Activated CD8-positive, alpha-beta memory T cell treated with anti-CD3 and anti-CD28 coated beads for 24 hours (primary cell): ENCODE results near the gene NELFCD.
"Not testable (repeated sequence)": the region's sequence is repeated elsewhere in the genome, so short reads cannot be mapped to it uniquely, and the experiment has no call there.

Experiments used
- DNase-seq: peaks from one replicate; pipeline ENCODE4 v3.0.0-alpha.2; 2020

NELFCD gene

DNA sequence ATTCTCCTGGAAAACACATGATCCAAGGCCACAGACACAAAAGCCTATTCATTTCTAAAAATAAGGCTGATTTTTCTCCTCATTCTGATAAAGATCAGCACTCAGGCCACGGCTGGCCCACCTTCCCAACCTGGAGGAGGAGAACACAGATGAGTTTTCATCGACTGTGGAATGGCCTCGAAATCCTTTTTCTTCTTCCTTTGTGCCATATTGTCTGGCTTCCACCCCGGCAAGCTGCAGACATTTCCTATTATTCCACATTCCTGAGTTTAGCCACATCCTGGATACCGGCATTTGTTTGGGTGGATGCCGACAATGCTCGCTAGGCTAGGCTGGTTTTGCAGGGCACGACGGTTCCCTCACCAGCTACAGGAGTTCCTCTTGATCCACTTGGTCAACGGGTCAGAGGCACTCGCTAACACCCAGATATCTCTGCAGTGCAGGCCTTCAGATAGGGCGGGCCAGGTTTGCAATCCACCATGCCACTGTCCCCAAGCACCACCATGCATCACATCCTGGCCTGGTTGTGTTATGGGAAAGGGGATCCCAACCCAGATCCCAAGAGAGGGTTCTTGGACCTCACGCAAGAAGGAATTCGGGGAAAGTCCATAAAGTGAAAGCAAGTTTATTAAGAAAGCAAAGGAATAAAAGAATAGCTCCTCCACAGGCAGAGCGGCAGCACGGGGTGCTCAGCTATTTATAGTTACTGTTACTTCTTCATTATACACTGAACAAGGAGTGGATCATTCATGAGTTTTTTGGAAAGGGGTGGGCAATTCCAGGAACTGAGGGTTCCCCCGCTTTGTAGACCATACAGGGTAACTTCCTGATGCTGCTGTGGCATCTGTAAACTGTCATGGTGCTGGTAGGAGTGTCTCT lies 30.2 kb downstream of the NELFCD start:
- DNase-seq = peak; percentile 53

GRCh38 chr20:59011874-59012157 lies 30.8 kb downstream of the NELFCD start:
- DNase-seq = not testable (repeated sequence)

- peak; percentile 49 for DNase-seq
Measured at GRCh38 chr20:59013031-59013951, 32.2 kb downstream of the NELFCD start.

DNA sequence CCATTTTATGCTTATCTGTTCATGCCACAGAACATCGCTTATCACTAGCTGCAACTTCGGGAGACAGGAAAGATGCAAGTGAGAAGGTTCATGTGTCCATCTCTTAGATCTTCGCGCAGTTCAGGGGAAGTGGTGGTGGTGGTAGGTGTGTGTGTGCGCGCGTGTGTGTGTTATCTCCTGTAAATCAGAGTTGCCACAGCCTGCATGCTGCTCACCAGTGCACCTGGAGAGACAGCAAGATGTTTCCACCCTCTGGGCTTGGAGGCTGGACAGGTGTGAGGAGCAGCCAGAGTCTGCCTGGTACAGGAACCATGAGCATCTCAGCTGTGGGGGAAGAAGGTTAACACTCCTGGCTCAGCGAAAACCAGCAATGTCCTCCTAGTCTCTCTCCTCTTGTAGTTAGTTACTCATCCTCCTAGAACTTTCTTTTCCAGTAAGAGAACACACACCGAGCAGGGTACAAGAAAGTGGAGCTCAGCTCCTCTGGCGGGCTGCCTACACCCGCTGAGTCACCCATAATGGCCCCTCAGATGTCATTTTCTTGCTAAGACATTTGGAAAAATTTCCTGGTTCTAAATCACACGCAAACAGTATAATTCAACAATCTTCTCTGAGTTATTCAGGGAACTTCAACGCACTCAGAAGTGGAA lies 33.0 kb downstream of the NELFCD start:
- peak; percentile 61 for DNase-seq

GRCh38 chr20:59014680-59015389 lies 33.8 kb downstream of the NELFCD start:
- peak; percentile 51 for DNase-seq

GRCh38 chr20:59015411-59015810 lies 34.4 kb downstream of the NELFCD start:
- DNase-seq = no peak

DNA sequence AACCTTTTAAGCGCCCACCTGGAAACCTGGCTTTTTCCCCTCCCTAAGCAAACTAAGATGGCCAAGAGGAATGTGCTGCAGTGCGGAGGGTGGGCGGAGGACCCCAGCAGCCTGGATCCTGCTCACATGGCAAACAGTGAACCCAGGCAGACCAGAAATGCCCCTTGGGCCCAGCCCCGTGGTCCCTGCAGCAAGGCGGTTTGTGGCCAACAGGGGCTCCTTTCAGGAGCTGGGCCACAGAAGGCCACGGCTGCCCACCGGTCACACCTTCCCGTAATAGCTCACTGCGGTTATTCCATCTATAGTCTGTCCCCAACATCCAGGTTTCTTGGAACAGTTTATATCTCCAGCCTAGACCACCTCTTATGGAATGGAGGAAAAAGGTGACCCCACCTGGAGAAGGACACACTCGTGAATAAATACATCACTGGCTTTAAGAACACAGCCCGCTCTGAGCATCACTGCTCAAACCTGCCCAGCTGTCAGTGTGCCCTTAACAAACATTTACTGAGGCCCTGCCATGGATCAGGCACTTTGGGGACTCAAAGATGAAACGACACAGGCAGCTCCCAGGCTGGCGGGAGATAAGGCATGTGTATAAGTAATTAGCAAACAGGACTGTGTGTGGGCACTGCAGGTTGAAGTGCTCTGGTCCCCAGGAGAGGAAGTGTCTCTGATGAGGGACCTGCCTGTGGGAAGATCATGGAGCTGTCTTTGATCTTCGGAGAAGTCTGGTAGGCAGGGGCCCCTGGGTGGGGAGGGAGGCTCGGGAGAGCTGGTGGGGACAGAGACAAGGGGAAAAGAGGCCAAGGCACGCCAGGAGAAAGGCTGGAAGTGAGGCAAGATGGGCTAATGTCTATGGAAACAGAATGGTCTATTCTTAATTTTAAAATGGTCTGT lies 35.0 kb downstream of the NELFCD start:
- peak; percentile 51 for DNase-seq

DNA sequence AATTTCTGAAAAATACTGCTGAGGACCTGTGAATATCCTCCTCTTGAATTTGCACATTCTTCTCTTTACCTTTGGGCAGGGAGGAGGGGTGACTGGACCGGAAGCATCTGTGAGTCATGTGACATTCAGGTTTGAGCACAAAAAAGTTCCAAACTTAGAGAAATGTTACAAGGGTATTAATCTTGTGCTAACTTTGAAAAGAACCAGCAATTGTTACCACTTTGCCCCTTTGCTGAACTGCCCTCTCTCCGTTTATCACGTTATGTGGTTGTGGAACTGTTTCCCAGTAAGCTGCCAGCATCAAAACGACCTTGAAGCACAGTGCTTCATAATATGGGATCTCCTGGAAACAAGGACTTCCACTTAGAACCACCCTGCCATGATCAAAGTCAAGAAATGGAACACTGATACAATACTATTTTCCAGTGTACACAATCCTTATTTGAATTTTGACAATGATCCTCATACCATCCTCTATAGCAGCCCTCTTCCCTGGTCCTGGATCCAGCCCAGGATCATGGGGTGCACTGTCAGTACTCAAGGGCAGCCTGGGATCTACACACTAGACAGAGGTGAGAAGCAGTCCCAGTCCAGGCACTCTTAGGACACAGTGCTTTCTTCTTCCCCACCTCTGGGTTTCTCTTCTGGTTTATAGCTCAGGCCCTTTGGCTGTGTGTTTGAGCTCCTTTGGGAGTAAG lies 35.9 kb downstream of the NELFCD start:
- DNase-seq = peak; percentile 45

GRCh38 chr20:59017493-59018231 lies 36.6 kb downstream of the NELFCD start:
- DNase-seq = peak; percentile 48

- peak; percentile 46 for DNase-seq
Measured at GRCh38 chr20:59018817-59019216, 37.8 kb downstream of the NELFCD start.

- DNase-seq = peak; percentile 43
Measured at GRCh38 chr20:59019217-59019616, 38.2 kb downstream of the NELFCD start, which contains the start of gene TUBB1. TSS of gene TUBB1 (plus strand) at chr20:59019429. CDS start at chr20:59019523, 94 bp downstream.

- DNase-seq = peak; percentile 19
Measured at GRCh38 chr20:59020938-59021551, 40.0 kb downstream of the NELFCD start.

- DNase-seq = peak; percentile 51
Measured at GRCh38 chr20:59022754-59023153, 41.7 kb downstream of the NELFCD start.

- peak; percentile 47 for DNase-seq
Measured at GRCh38 chr20:59023616-59024015, 42.6 kb downstream of the NELFCD start.

DNA sequence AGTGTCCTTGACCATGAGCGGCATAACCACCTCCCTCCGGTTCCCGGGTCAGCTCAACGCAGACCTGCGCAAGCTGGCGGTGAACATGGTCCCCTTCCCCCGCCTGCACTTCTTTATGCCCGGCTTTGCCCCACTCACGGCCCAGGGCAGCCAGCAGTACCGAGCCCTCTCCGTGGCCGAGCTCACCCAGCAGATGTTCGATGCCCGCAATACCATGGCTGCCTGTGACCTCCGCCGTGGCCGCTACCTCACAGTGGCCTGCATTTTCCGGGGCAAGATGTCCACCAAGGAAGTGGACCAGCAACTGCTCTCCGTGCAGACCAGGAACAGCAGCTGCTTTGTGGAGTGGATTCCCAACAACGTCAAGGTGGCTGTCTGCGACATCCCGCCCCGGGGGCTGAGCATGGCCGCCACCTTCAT lies 43.1 kb downstream of the NELFCD start:
- DNase-seq = no peak

DNA sequence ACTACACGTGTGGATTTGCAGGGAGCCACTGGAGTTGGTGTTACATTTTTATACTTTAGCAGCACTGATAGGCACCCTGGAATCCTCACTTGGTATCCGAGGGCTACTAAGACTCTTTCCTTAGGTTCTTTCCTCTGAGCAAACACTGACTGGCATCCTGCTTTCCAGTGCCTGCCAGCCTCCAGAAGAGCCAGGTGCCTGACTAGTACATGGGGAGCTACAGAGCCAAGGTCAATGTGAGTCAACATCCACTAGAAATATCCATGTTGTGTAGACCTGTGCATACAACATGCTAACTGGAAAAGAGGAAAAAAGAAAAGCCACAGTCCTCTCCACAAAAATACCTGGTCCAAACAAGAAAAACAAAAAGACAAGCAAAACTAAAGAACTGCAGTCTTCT lies 44.0 kb downstream of the NELFCD start:
- no peak for DNase-seq

DNA sequence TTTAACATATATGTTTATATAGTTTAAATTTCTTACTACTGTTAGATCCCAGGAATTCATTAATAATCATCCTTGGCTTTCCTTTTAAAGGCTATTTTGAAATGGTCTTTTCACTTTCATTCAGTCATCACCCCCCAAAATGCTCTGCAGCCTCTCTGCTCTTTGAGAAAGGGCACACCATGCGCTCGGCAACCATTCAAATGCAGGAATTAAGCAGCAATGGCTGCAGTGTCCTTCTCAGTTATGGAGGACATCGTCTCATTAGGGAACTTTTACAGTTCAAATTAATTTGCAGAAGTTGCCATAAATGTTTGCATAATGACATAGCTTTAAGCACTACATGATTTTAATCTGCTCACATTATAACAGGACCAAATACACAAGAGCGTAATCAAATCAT lies 44.5 kb downstream of the NELFCD start:
- no peak for DNase-seq

GRCh38 chr20:59026904-59027740 lies 46.1 kb downstream of the NELFCD start:
- no peak for DNase-seq
